K562 (cell line): ENCODE measurements around the gene DRGX. TPM values are rescaled to one million over a fixed set of nuclear protein-coding genes. Genes with fewer than 3 reads are reported as not detected.
A peak's percentile ranks its signal among the peaks of the same experiment; 100 is the strongest.

Source experiments
- ATAC-seq: fragments of 200-7000 bp; cut with Tn5 transposase; 3 replicates; pipeline ENCODE4 v1.9.1; 2020; ENCODE audit warnings: moderate library complexity
- BruUV-seq: library from RNA; stranded (reverse); fragments of 400-500 nt; replicated peaks from 2 replicates; lab custom pipeline; 2021; lab: Mats Ljungman, UMichigan
- CTCF ChIA-PET: fragments of 300-600 bp; formaldehyde crosslinking; extraction: SDS; loops from one replicate; lab custom pipeline; 2021; ENCODE audit warnings: low intra/inter-chr PET ratio; lab: Yijun Ruan, JAX
- POLR2A ChIA-PET: fragments of 300-600, 350-650 bp; sonication (Branson Sonifier 250); formaldehyde crosslinking; extraction: SDS; loops from one replicate; lab custom pipeline; 2021; ENCODE audit warnings: antibody characterized with exemption, inconsistent platforms; lab: Yijun Ruan, JAX
- DNase-seq, 4 experiments: peaks; one replicate each; pipeline versions ENCODE4 v3.0.0 to v3.0.0-alpha.2; 2011 to 2018; ENCODE audit warnings: low spot score in 3 of 4, mixed read lengths in 3 of 4; ENCODE audit errors: extremely low read depth in 1 of 4
- FAIRE-seq: peaks from 2 replicates; lab custom pipeline; 2011; peaks lifted over from hg19 to GRCh38; lab: Jason Lieb, UNC
- H2AFZ ChIP-seq: 2 replicates; pipeline ENCODE4 v1.6.0; 2011; ENCODE audit warnings: low read depth, low read length, control low read depth, inconsistent platforms
- H3K27ac ChIP-seq: fragments of 200-600 bp; 3 replicates; pipeline ENCODE4 v1.8.0; 2011; ENCODE audit warnings: low read depth, mild to moderate bottlenecking, control low read depth, inconsistent platforms, low read length, moderate library complexity, mixed read lengths; ENCODE audit errors: extremely low read depth
- H3K27me3 ChIP-seq, 2 experiments: fragments of 300-600 bp in 1 of 2; 2 replicates in 1 of 2; 3 replicates in 1 of 2; pipeline versions ENCODE4 v1.6.0 to v1.8.0; 2011; ENCODE audit warnings: inconsistent platforms in 2 of 2, low read length in 2 of 2, mild to moderate bottlenecking in 1 of 2, mixed read lengths in 1 of 2, moderate library complexity in 1 of 2; ENCODE audit not compliant: control insufficient read depth in 2 of 2, insufficient read depth in 2 of 2
- H3K36me3 ChIP-seq: fragments of 300-600 bp; 3 replicates; pipeline ENCODE4 v1.8.0; 2011; ENCODE audit warnings: mild to moderate bottlenecking, low read length, inconsistent platforms; ENCODE audit not compliant: control insufficient read depth, insufficient read depth
- H3K4me1 ChIP-seq, 2 experiments: fragments of 200-600 bp in 1 of 2; replicated peaks in 1 of 2; 2 replicates in 1 of 2; 3 replicates in 1 of 2; pipeline versions ENCODE4 v1.5.1 to v1.8.0; 2011; ENCODE audit warnings: inconsistent platforms in 2 of 2, low read length in 2 of 2, mild to moderate bottlenecking in 1 of 2, mixed read lengths in 1 of 2, moderate library complexity in 1 of 2; ENCODE audit not compliant: control insufficient read depth in 2 of 2, insufficient read depth in 2 of 2
- H3K4me2 ChIP-seq: 2 replicates; pipeline ENCODE4 v1.6.1; 2011; ENCODE audit warnings: low read length, control low read depth, inconsistent platforms, mixed read lengths; ENCODE audit not compliant: insufficient read depth
- H3K4me3 ChIP-seq: fragments of 200-600 bp; sonication (generic), shearing (Covaris generic); 2 replicates; pipeline ENCODE4 v1.5.1; 2016; ENCODE audit warnings: control low read depth, inconsistent platforms
- H3K79me2 ChIP-seq: fragments of 200-600 bp; 3 replicates; pipeline ENCODE4 v1.8.0; 2011; ENCODE audit warnings: low read length, inconsistent platforms; ENCODE audit not compliant: control insufficient read depth, insufficient read depth
- H3K9ac ChIP-seq, 2 experiments: 2 replicates each; pipeline versions ENCODE4 v1.6.0 to v1.6.1; 2011; ENCODE audit warnings: low read depth in 2 of 2, low read length in 2 of 2, control low read depth in 1 of 2, inconsistent platforms in 1 of 2, mild to moderate bottlenecking in 1 of 2, mixed read lengths in 1 of 2; ENCODE audit not compliant: insufficient read depth in 1 of 2
- H3K9me1 ChIP-seq: one replicate; pipeline ENCODE4 v1.6.0; 2011; ENCODE audit warnings: inconsistent platforms, mild to moderate bottlenecking, low read length, moderate library complexity; ENCODE audit not compliant: control insufficient read depth, insufficient read depth
- H3K9me3 ChIP-seq: replicated peaks from 2 replicates; pipeline ENCODE4 v1.5.1; 2011; ENCODE audit warnings: low read depth, low read length, inconsistent platforms; ENCODE audit not compliant: control insufficient read depth, insufficient read depth
- H4K20me1 ChIP-seq: replicated peaks from 2 replicates; pipeline ENCODE4 v1.6.1; 2011; ENCODE audit warnings: low read length, inconsistent platforms, mixed read lengths; ENCODE audit not compliant: control insufficient read depth, insufficient read depth
- SRSF9 ChIP-seq: fragments of 200-400 bp; formaldehyde crosslinking; IDR thresholded peaks from 2 replicates; pipeline ENCODE4 v1.6.1; 2017; ENCODE audit warnings: low read depth, low read length, borderline replicate concordance
- ZNF584 ChIP-seq: fragments of 200-800 bp; sonication (Bioruptor generic); IDR thresholded peaks from 2 replicates; pipeline ENCODE4 v1.6.1; 2016; ENCODE audit warnings: low read depth, mild to moderate bottlenecking, missing genetic modification characterization, missing compliant biosample characterization
- WGBS: fragments of 100-300 bp; shearing (Covaris generic); methylation state at CpG from one replicate; pipeline ENCODE4 v1.1.6; 2016; ENCODE audit warnings: low coverage, mixed read lengths; ENCODE audit not compliant: insufficient coverage; ENCODE audit errors: missing lambda C conversion rate; 5-methylcytosine and 5-hydroxymethylcytosine counted together
- in situ Hi-C: fragments of 300-500 bp; cut with MboI; formaldehyde crosslinking; loops from 4 replicates; pipeline ENCODE4 v1.15.0; 2018; ENCODE audit warnings: inconsistent platforms, mixed read lengths
- intact Hi-C: fragments of 100-400 bp; cut with micrococcal nuclease; formaldehyde crosslinking; loops from 2 replicates; pipeline ENCODE4 v1.14.2; 2022
- polyA plus RNA-seq, 8 experiments: library from polyadenylated mRNA; depleted of rRNA in 4 of 8; stranded (reverse) in 5 of 8; unstranded in 3 of 8; fragments of >200 nt; fragmentation: Nextera tagmentation in 2 of 8; fragmentation: Illumina TruSeq in 1 of 8; extraction: Ambion mirVana in 2 of 8; extraction: Trizol in 1 of 8; gene quantifications; 2 replicates each; pipeline versions ENCODE4 v1.2.1 to v1.2.3, GENCODE V29; 2011 to 2014; ENCODE audit warnings: inconsistent platforms in 1 of 8, missing spikeins in 1 of 8
- total RNA-seq, 7 experiments: library from RNA; depleted of rRNA in 6 of 7; stranded (reverse); fragments of >200 nt in 6 of 7; fragmentation: Illumina TruSeq in 2 of 7; extraction: Trizol in 2 of 7; gene quantifications; 2 replicates each; pipeline versions ENCODE4 v1.2.1 to v1.2.3, GENCODE V29; 2011 to 2021; ENCODE audit warnings: low replicate concordance in 1 of 7
- TF ChIP-seq, protein P1 (sequence below): IDR thresholded peaks from 2 replicates; pipeline ENCODE4 v1.6.1; 2011; ENCODE audit not compliant: insufficient read length; ENCODE audit errors: extremely low read depth
- TF ChIP-seq, protein P2 (sequence below), 3 experiments: IDR thresholded peaks in 2 of 3; conservative IDR thresholded peaks in 1 of 3; 2 replicates each; pipeline ENCODE4 v1.5.1; 2011 to 2012; ENCODE audit warnings: low read length in 3 of 3, mild to moderate bottlenecking in 3 of 3, control low read depth in 2 of 3, improper control_type of control experiment in 1 of 3, inconsistent platforms in 1 of 3, low read depth in 1 of 3, mixed read lengths in 1 of 3, moderate library complexity in 1 of 3; ENCODE audit not compliant: insufficient read depth in 2 of 3

DRGX gene
- total and polyA plus RNA-seq, 9 of the 15 experiments (the other 6 are each of a cell fraction or from before 2014, with no cell fraction given), result not detected

DNA sequence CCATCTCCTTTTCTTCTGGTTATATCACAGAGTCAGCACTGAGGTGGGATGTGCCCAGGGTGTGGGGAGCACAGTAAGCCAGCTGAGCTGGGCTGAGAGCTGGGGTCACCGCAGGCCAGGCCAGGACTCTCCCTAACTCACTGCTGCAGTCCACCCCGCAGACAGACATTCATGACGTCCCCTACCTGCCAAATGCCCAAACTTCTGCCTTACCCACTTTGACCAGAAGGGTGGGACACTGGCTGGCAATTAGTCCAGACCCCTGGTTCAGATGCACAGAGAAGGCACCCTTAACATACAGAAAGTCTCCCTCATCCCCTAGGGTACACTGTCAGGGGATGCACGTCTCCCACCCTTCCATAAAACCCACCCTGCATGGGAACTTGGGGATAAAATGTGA, 2.1 kb downstream of the DRGX start:
- TF ChIP-seq, protein P1, sequence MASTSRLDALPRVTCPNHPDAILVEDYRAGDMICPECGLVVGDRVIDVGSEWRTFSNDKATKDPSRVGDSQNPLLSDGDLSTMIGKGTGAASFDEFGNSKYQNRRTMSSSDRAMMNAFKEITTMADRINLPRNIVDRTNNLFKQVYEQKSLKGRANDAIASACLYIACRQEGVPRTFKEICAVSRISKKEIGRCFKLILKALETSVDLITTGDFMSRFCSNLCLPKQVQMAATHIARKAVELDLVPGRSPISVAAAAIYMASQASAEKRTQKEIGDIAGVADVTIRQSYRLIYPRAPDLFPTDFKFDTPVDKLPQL, result no peak
- TF ChIP-seq, protein P2, sequence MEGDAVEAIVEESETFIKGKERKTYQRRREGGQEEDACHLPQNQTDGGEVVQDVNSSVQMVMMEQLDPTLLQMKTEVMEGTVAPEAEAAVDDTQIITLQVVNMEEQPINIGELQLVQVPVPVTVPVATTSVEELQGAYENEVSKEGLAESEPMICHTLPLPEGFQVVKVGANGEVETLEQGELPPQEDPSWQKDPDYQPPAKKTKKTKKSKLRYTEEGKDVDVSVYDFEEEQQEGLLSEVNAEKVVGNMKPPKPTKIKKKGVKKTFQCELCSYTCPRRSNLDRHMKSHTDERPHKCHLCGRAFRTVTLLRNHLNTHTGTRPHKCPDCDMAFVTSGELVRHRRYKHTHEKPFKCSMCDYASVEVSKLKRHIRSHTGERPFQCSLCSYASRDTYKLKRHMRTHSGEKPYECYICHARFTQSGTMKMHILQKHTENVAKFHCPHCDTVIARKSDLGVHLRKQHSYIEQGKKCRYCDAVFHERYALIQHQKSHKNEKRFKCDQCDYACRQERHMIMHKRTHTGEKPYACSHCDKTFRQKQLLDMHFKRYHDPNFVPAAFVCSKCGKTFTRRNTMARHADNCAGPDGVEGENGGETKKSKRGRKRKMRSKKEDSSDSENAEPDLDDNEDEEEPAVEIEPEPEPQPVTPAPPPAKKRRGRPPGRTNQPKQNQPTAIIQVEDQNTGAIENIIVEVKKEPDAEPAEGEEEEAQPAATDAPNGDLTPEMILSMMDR (IDR thresholded peaks at IDR 0.05 in 2 of 3, conservative IDR thresholded peaks at IDR 0.05 in 1 of 3; ENCODE audit: insufficient read depth in 2 of 3, low read depth in 1 of 3, low read length in 3 of 3), result peak; percentile 11 to 29 (median 19); a peak in 1 of 6 replicates
- TF ChIP-seq ZNF584 (CRISPR knock-in tag) (no peak), SRSF9 (no peak)
- CTCF ChIA-PET, result no interaction called here
- H3K9ac ChIP-seq, result no peak overlapping the region
- in situ Hi-C loops, result no loop called here
- POLR2A ChIA-PET, result no interaction called here
- BruUV-seq, result no TSS peak
- peaks cover 6% of the 10 kb centered on the region; the same call in 1 of the 2 replicates for H4K20me1 ChIP-seq
- no peaks in the 10 kb centered on the region for H3K9me1 ChIP-seq
- intact Hi-C loops, result no loop called here
- no peak for ATAC-seq
- H2AFZ ChIP-seq, result no peak overlapping the region
- peaks cover 70 to 71% of the 10 kb centered on the region in 2 experiments for H3K27me3 ChIP-seq
- no peak for FAIRE-seq
- H3K4me3 ChIP-seq, result no peak overlapping the region
- H3K27ac ChIP-seq, result no peak overlapping the region
- no peak overlapping the region for H3K4me2 ChIP-seq
- no peaks in the 10 kb centered on the region for H3K36me3 ChIP-seq
- no peaks in the 10 kb centered on the region for H3K9me3 ChIP-seq
- no peaks in the 10 kb centered on the region for H3K79me2 ChIP-seq
- peaks cover 0 to 30% of the 10 kb centered on the region in 2 experiments; a peak in 2 of 5 replicates for H3K4me1 ChIP-seq
- DNase-seq, result no peak
- WGBS, result 0% methylated on average over 4 of the region's 4 CpGs
